Measurements from ENCODE around the gene GPR162. TPM values are rescaled to one million over a fixed set of nuclear protein-coding genes. Genes with fewer than 3 reads are reported as not detected.

GPR162 gene
- total and polyA plus RNA-seq, 10 of the 15 experiments (the other 5 are each of a cell fraction or from before 2014, with no cell fraction given): not detected

DNA sequence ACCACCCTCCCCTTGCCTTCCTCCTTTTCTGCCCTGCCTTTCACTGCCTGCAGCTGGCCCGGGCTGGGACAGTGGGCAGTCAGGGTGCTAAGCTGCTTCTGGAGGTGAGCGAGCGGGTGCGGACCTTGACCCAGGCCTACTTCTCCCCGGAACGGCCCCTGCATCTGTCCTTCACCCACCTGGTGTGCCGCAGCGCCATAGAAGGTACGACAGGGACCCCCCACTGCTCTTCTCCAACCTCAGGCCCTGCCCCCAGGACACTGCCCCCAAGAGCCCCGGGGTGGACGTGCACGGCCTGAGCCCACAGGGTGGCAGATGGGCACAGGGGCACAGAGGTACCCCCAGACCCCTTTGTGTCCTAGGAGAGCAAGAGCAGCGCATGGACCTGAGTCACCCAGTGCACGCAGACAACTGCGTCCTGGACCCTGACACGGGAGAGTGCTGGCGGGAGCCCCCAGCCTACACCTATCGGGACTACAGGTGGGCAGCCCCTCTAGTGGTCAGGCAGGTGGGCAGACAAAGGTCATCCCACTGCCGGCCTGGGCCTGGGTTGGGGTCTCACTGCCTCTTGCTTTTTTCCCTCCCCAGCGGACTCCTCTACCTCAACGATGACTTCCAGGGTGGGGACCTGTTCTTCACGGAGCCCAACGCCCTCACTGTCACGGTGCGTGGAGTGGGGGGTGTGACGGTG is 15.9 kb downstream of the GPR162 start (continued):
- TF ChIP-seq, protein P1, sequence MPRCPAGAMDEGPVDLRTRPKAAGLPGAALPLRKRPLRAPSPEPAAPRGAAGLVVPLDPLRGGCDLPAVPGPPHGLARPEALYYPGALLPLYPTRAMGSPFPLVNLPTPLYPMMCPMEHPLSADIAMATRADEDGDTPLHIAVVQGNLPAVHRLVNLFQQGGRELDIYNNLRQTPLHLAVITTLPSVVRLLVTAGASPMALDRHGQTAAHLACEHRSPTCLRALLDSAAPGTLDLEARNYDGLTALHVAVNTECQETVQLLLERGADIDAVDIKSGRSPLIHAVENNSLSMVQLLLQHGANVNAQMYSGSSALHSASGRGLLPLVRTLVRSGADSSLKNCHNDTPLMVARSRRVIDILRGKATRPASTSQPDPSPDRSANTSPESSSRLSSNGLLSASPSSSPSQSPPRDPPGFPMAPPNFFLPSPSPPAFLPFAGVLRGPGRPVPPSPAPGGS (IDR thresholded peaks at IDR 0.05; ENCODE audit: borderline replicate concordance, insufficient read depth, low read depth, low read length, poor library complexity, severe bottlenecking): no peak
- TF ChIP-seq ASH2L (IDR thresholded peaks at IDR 0.05; ENCODE audit: borderline replicate concordance, low read depth): no peak

GRCh38 chr12:6838854-6839253 is 17.2 kb downstream of the GPR162 start:
- Histone ChIP-seq H3K4me1 (ENCODE audit: control insufficient read depth, insufficient read depth, low read length) (peaks cover 10% of the 10 kb centered on the region), H3K9ac (ENCODE audit: control insufficient read depth, insufficient read depth, low read length) (no peak overlapping the region), H3K9me3 (replicated peaks; ENCODE audit: control insufficient read depth, insufficient read depth, low read length) (no peaks in the 10 kb centered on the region), H3K36me3 (ENCODE audit: control insufficient read depth in 2 of 2, insufficient read depth in 2 of 2, low read length in 1 of 2) (no peaks in the 10 kb centered on the region), H4K20me1 (ENCODE audit: control insufficient read depth, insufficient read depth) (no peaks in the 10 kb centered on the region), H3K79me2 (ENCODE audit: control insufficient read depth, insufficient read depth, low read length) (no peaks in the 10 kb centered on the region), H2AFZ (ENCODE audit: control insufficient read depth, low read depth, low read length) (no peak overlapping the region), H3K27me3 (replicated peaks in 1 of 2; ENCODE audit: control insufficient read depth in 2 of 2, insufficient read depth in 2 of 2, low read length in 1 of 2) (no peaks in the 10 kb centered on the region), H3K4me3 (no peak overlapping the region), H3K27ac (ENCODE audit: control insufficient read depth, insufficient read depth) (no peak overlapping the region), H3K4me2 (ENCODE audit: control insufficient read depth, insufficient read depth) (no peak overlapping the region)
- DNase-seq (ENCODE audit: low read depth, low spot score) (no peak), FAIRE-seq (no peak), ATAC-seq (no peak)
- no TSS peak for BruUV-seq (replicated peaks)
- 78% methylated on average over 16 of the region's 16 CpGs for WGBS (ENCODE audit: insufficient coverage, insufficient replicate concordance, low lambda C conversion rate, missing lambda C conversion rate)
- intact Hi-C loops (cut with micrococcal nuclease; ENCODE audit: unreplicated experiment) (no loop called here), in situ Hi-C loops (cut with MboI) (no loop called here)
- ChIA-PET CTCF (interaction anchor here (0.6 to 1.8 kb wide), 4 partner anchors 8 to 286 kb away, joined by 3 to 6 read pairs (median 4); partner anchors contain the start of gene SPSB2), RAD21 (ENCODE audit: unreplicated experiment) (interaction anchor here (2.0 to 2.3 kb wide), 2 partner anchors 12 to 85 kb away, joined by 8 to 12 read pairs; partner anchors contain the start of genes CDCA3 and MLF2), SMC1A (ENCODE audit: uncharacterized antibody, unreplicated experiment) (interaction anchor here (0.9 to 5.1 kb wide), 2 partner anchors 12 to 22 kb away, joined by 3 to 22 read pairs; partner anchors contain the start of genes CDCA3 and USP5), POLR2A (interaction anchor here (1.4 kb wide), 1 partner anchor 34 kb away, joined by 3 read pairs; the partner anchor contains the start of gene SPSB2)
- TF ChIP-seq MLLT1 (IDR thresholded peaks at IDR 0.05): no peak

Data from GM12878 (cell line).